ENCODE measurements around the gene CS. TPM values are rescaled to one million over a fixed set of nuclear protein-coding genes. Genes with fewer than 3 reads are reported as not detected.

The CS gene
- total and polyA plus RNA-seq, 3 donors from 2014 or later = 63.8 to 70.2 (median 67.8) TPM

- no peaks in the 10 kb centered on the region for H3K27me3 ChIP-seq
- no peaks in the 10 kb centered on the region for H3K9me3 ChIP-seq
- intact Hi-C loops (cut with DNase I; ENCODE audit: low total_unique reads) = no loop called here
- no peak overlapping the region for H3K4me3 ChIP-seq
- H3K36me3 ChIP-seq (ENCODE audit: low read depth, missing control alignments) = no peaks in the 10 kb centered on the region
- DNase-seq = no peak
- peaks cover 14% of the 10 kb centered on the region for H3K4me1 ChIP-seq
- 89 to 93% methylated on average over 3 of the region's 3 CpGs for WGBS, 2 donors
- H3K27ac ChIP-seq = no peak overlapping the region
- TF ChIP-seq POLR2A (IDR thresholded peaks at IDR 0.05) = no peak
- no peak for TF ChIP-seq CTCF (IDR thresholded peaks at IDR 0.05)
These were observed 4.1 kb upstream of the CS start for GRCh38 chr12:56304276-56304675.

DNA sequence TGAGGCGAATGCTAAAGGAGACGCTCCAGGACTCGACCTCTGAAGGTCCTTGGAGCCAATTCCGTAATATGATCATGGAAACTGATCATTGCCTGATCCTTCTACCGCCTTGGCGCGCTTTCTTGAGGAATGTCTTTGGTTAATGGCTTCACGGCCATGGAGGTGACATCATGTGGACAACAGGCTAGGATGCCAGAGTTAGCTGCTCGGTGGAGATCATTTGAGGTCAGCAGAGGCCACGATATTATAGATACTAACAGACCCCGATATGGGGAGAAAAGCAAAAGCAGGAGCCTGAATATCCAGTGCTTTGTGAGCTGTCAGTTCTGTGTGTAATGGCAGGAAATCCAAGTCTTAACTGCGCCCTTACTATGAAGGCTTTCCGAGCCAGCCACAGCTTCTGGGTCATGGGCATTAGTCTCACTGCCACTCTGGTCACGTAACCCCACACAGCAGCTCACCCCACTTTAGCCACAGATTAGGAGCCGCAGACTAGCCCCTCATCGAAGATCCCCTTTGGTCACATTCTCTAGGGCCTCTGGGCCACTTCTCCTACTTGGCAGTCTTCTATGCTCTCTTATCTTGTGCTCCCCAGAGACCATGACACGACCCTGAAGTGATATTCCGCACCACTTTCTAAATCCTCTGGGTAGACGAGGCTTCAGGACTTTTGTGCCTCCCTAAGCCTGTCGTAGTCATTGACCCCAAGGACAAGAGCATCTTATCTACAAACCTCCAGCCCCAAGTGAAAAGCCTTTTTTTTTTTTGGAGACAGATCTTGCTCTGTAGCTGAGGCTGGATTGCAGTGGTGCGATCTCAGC lies 724 bp upstream of the CS start:
- DNase-seq = no peak
- no peak for TF ChIP-seq CTCF (IDR thresholded peaks at IDR 0.05)
- Histone ChIP-seq H3K27ac (peak overlapping the region; percentile 22 to 86), H3K9me3 (no peaks in the 10 kb centered on the region), H3K4me3 (peak overlapping the region; percentile 78 to 83), H3K27me3 (no peaks in the 10 kb centered on the region), H3K4me1 (peaks cover 25% of the 10 kb centered on the region), H3K36me3 (ENCODE audit: low read depth, missing control alignments) (no peaks in the 10 kb centered on the region)
- intact Hi-C loops (cut with DNase I; ENCODE audit: low total_unique reads) = no loop called here
- 18 to 28% methylated on average over 20 to 21 of the region's 21 CpGs for WGBS, 2 donors

DNA sequence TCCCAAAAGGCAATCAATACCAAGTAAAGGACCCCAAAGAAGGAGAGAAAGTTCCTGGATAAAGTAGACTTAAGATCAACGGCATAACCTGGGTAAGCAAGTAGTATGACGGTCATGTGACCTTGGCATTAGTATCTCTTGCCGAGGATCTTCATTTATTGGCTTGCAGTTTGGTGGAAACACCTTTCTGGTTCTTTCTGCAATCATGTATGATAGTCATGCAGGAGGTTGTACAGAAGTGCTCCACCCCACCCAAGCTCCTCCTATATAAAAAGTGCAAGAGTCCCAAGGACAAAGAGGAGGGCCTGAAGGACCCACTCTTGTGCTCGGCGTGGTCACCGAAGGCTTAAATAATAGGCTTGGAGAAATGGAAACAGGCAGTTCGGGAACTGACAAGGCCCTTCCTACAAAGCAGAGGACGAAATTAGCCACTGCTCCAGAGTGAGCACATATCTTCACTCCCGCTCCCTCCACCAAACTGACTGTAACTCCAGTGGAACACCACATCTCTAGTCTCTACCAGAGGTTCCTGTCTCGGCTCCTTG lies 750 bp downstream of the CS start:
- Histone ChIP-seq H3K4me3 (peak overlapping the region; percentile 78 to 83), H3K36me3 (ENCODE audit: low read depth, missing control alignments) (no peaks in the 10 kb centered on the region), H3K9me3 (no peaks in the 10 kb centered on the region), H3K27ac (peak overlapping the region; percentile 67 to 86), H3K4me1 (peaks cover 25% of the 10 kb centered on the region), H3K27me3 (no peaks in the 10 kb centered on the region)
- WGBS, 2 donors = 0 to 1% methylated on average over 10 of the region's 10 CpGs
- intact Hi-C loops (cut with DNase I; ENCODE audit: low total_unique reads) = no loop called here
- DNase-seq = no peak
- TF ChIP-seq POLR2A (IDR thresholded peaks at IDR 0.05) = no peak
- TF ChIP-seq CTCF (IDR thresholded peaks at IDR 0.05) = no peak

- peak overlapping the region in 1 of 2 donors; percentile 86 for H3K27ac ChIP-seq
- H3K27me3 ChIP-seq = no peaks in the 10 kb centered on the region
- H3K36me3 ChIP-seq (ENCODE audit: low read depth, missing control alignments) = no peaks in the 10 kb centered on the region
- DNase-seq = no peak
- peak overlapping the region in 1 of 2 donors; percentile 78 for H3K4me3 ChIP-seq
- peaks cover 25% of the 10 kb centered on the region for H3K4me1 ChIP-seq
- H3K9me3 ChIP-seq = no peaks in the 10 kb centered on the region
- intact Hi-C loops (cut with DNase I; ENCODE audit: low total_unique reads) = no loop called here
- WGBS, 2 donors = 47 to 48% methylated on average over 5 of the region's 5 CpGs
- TF ChIP-seq CTCF (IDR thresholded peaks at IDR 0.05) = no peak
- TF ChIP-seq POLR2A (IDR thresholded peaks at IDR 0.05) = no peak
These were observed 1.3 kb downstream of the CS start for GRCh38 chr12:56298828-56299227.

Data from testis (tissue), 3 donors.